OCI-LY3 (cell line): ENCODE data around the gene BPGM.

Experiments
- H2AFZ ChIP-seq: fragments of 200-600, 300-600 bp; shearing (Covaris generic); 2 replicates; pipeline ENCODE4 v1.6.0; 2014; ENCODE audit warnings: antibody characterized with exemption, low read depth, low read length
- H3K27ac ChIP-seq: fragments of 200-600, 300-600 bp; sonication (generic); 2 replicates; pipeline ENCODE4 v1.5.1; 2014; ENCODE audit warnings: mild to moderate bottlenecking, low read length, moderate library complexity, mixed read lengths
- H3K27me3 ChIP-seq: fragments of 200-600, 300-600 bp; sonication (generic); 2 replicates; pipeline ENCODE4 v1.6.1; 2014; ENCODE audit warnings: low read depth, low read length, mixed read lengths
- H3K36me3 ChIP-seq: fragments of 200-600, 300-600 bp; sonication (generic); replicated peaks from 2 replicates; pipeline ENCODE3; 2014; ENCODE audit warnings: low read depth, low read length, mixed read lengths
- H3K4me1 ChIP-seq: fragments of 300-600, 200-600 bp; sonication (generic); 2 replicates; pipeline ENCODE4 v1.6.1; 2014; ENCODE audit warnings: low read length, mixed read lengths
- H3K4me2 ChIP-seq: fragments of 200-600, 300-600 bp; sonication (generic); 2 replicates; pipeline ENCODE4 v1.6.1; 2014; ENCODE audit warnings: low read length, mixed read lengths
- H3K4me3 ChIP-seq: fragments of 300-600, 200-600 bp; sonication (generic); 2 replicates; pipeline ENCODE4 v1.5.1; 2014; ENCODE audit warnings: antibody characterized with exemption, mild to moderate bottlenecking, low read length, moderate library complexity
- H3K79me2 ChIP-seq: fragments of 300-600, 200-600 bp; shearing (Covaris generic); 2 replicates; pipeline ENCODE4 v1.6.1; 2014; ENCODE audit warnings: mild to moderate bottlenecking, low read length, mixed read lengths
- H3K9ac ChIP-seq: fragments of 300-600, 200-600 bp; shearing (Covaris generic); 2 replicates; pipeline ENCODE4 v1.6.0; 2014; ENCODE audit warnings: mild to moderate bottlenecking, low read length, moderate library complexity
- H3K9me3 ChIP-seq: fragments of 200-600, 300-600 bp; shearing (Covaris generic); 2 replicates; pipeline ENCODE4 v1.6.1; 2014; ENCODE audit warnings: low read length, mixed read lengths; ENCODE audit not compliant: insufficient read depth
- H4K20me1 ChIP-seq: fragments of 200-600, 300-600 bp; sonication (generic); 2 replicates; pipeline ENCODE4 v1.6.1; 2016; ENCODE audit warnings: low read length, mixed read lengths; ENCODE audit not compliant: insufficient read depth
- EZH2phosphoT487 ChIP-seq: fragments of 200-600 bp; shearing (Covaris generic); IDR thresholded peaks from 2 replicates; pipeline ENCODE4 v1.6.1; 2018; ENCODE audit warnings: antibody characterized with exemption, mixed run types, low read depth
- TF ChIP-seq, protein P1 (sequence below): fragments of 200-600, 300-600 bp; sonication (generic); IDR thresholded peaks from 2 replicates; pipeline ENCODE4 v1.5.1; 2014; ENCODE audit warnings: antibody characterized with exemption, low read length, low read depth

The BPGM gene

DNA sequence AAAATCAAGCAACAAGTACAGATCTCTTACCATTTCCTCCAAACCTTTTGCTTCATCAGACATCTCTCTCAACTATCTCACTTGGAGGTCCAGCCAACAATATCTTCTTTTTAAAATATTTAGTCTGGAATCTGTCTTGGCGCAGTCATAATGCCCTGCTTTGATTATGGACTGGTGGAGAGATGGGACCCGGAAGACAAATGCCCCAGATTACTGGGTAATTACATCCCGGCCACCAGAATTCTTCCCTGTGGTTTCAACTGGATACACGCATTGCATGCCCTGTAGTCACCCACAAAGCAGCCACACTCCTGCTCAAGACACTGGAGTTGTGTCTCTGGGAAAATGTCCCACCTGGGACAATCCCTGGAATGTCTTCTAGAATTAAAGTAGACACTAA lies 65.5 kb downstream of the BPGM start:
- peaks cover 17% of the 10 kb centered on the region for H3K27me3 ChIP-seq
- no peak overlapping the region for H2AFZ ChIP-seq

DNA sequence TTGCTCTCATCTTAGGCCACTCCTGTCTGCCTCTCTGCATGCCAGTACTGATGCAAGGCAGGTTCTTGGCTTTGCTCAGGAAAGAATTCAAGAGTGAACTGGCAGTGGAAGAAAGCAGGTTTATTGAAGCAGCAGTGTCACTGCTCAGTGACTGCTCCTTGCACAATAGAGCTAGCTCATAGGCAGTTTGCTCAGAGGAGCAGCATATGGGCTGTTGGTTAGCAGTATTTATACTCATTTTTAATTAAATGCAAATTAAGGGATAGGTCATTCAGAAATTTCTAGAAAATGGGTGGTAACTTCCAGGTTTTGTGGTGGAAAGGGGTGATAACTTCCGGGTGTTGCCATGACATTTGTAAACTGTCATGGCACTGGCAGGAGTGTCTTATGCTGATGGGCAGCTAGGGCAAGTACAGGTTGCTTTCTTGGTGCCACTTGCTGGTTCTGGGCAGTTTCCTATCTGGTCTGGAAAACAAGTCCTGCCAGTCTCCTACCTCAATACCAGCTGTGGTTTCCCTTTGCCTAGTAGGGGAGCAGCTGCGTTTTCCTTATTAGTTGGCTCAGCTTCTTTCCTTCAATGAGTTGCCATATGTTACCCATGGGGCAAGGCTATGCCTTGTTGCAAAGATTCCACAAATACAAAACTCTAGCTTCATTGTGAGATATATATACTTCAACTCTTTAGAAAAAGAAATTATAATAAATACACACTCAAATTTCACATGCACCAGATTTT lies 68.0 kb downstream of the BPGM start:
- H3K9me3 ChIP-seq: no peaks in the 10 kb centered on the region
- no peaks in the 10 kb centered on the region for H3K79me2 ChIP-seq
- H2AFZ ChIP-seq: no peak overlapping the region
- no peaks in the 10 kb centered on the region for H4K20me1 ChIP-seq
- H3K4me2 ChIP-seq: no peak overlapping the region
- peaks cover 25% of the 10 kb centered on the region for H3K27me3 ChIP-seq
- no peak overlapping the region for H3K9ac ChIP-seq
- no peaks in the 10 kb centered on the region for H3K36me3 ChIP-seq
- no peaks in the 10 kb centered on the region for H3K4me1 ChIP-seq
- no peak for TF ChIP-seq EZH2phosphoT487
- TF ChIP-seq, protein P1, sequence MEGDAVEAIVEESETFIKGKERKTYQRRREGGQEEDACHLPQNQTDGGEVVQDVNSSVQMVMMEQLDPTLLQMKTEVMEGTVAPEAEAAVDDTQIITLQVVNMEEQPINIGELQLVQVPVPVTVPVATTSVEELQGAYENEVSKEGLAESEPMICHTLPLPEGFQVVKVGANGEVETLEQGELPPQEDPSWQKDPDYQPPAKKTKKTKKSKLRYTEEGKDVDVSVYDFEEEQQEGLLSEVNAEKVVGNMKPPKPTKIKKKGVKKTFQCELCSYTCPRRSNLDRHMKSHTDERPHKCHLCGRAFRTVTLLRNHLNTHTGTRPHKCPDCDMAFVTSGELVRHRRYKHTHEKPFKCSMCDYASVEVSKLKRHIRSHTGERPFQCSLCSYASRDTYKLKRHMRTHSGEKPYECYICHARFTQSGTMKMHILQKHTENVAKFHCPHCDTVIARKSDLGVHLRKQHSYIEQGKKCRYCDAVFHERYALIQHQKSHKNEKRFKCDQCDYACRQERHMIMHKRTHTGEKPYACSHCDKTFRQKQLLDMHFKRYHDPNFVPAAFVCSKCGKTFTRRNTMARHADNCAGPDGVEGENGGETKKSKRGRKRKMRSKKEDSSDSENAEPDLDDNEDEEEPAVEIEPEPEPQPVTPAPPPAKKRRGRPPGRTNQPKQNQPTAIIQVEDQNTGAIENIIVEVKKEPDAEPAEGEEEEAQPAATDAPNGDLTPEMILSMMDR: no peak
- no peak overlapping the region for H3K4me3 ChIP-seq
- H3K27ac ChIP-seq: no peak overlapping the region

More for the DNA sequence above, 65.5 kb downstream of the BPGM start:
- Histone ChIP-seq H3K79me2 (no peaks in the 10 kb centered on the region), H3K4me3 (no peak overlapping the region), H4K20me1 (no peaks in the 10 kb centered on the region), H3K27ac (no peak overlapping the region), H3K9me3 (no peaks in the 10 kb centered on the region), H3K36me3 (no peaks in the 10 kb centered on the region), H3K9ac (no peak overlapping the region), H3K4me2 (no peak overlapping the region), H3K4me1 (no peaks in the 10 kb centered on the region)
- no peak for TF ChIP-seq EZH2phosphoT487
- TF ChIP-seq, protein P1: no peak

DNA sequence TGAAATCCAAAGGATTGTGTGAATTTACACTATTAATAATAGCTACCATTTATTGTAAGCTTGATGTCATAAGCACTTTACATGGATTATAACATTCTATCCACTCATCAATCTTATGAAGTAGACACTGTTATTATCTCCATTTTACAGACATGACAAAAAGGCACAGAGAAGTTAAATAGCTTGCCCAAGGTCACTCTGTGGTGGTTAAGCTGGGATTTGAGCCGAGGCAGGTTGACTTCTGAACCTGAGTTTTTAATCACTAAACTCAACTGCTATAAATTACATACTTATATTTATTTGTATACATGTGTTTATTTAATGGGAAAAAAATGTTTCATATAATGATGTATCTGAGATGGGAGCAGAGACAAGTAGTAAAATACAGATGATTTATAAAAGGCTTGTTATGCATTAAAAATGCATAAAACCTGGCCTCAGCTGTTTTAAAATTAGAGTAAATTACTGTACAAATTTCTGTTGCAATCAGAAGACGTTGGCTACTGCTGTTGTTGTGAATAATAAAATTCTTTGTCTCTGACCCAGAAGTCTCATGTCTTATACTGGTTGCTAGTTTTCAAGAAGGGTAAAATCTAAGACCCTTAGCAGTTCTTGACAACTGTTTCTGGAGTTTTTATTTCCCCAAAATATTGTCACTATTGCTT lies 71.7 kb downstream of the BPGM start:
- TF ChIP-seq, protein P1: no peak
- TF ChIP-seq EZH2phosphoT487: no peak
- H3K36me3 ChIP-seq: no peaks in the 10 kb centered on the region
- no peaks in the 10 kb centered on the region for H3K9me3 ChIP-seq
- H3K27me3 ChIP-seq: peaks cover 13% of the 10 kb centered on the region
- no peaks in the 10 kb centered on the region for H3K79me2 ChIP-seq
- no peaks in the 10 kb centered on the region for H4K20me1 ChIP-seq
- no peak overlapping the region for H2AFZ ChIP-seq
- no peaks in the 10 kb centered on the region for H3K4me1 ChIP-seq
- H3K4me3 ChIP-seq: no peak overlapping the region
- no peak overlapping the region for H3K27ac ChIP-seq
- H3K9ac ChIP-seq: no peak overlapping the region
- no peak overlapping the region for H3K4me2 ChIP-seq

GRCh38 chr7:134720091-134720935 lies 73.7 kb downstream of the BPGM start:
- no peak overlapping the region for H3K4me2 ChIP-seq
- H3K79me2 ChIP-seq: no peaks in the 10 kb centered on the region
- TF ChIP-seq, protein P1: no peak
- TF ChIP-seq EZH2phosphoT487: no peak
- no peaks in the 10 kb centered on the region for H4K20me1 ChIP-seq
- H3K27ac ChIP-seq: no peak overlapping the region
- peaks cover 8% of the 10 kb centered on the region for H3K27me3 ChIP-seq
- no peaks in the 10 kb centered on the region for H3K4me1 ChIP-seq
- no peak overlapping the region for H2AFZ ChIP-seq
- H3K9ac ChIP-seq: no peak overlapping the region
- no peaks in the 10 kb centered on the region for H3K36me3 ChIP-seq
- H3K9me3 ChIP-seq: no peaks in the 10 kb centered on the region
- no peak overlapping the region for H3K4me3 ChIP-seq
